Activated T-cell treated with anti-CD3 and anti-CD28 coated beads for 24 hours (primary cell): ENCODE measurements around the gene DMKN.

Experiments
- DNase-seq: peaks from one replicate; pipeline ENCODE4 v3.0.0-alpha.2; 2020; ENCODE audit warnings: low read depth

DMKN gene

GRCh38 chr19:35549879-35550523, 36.6 kb upstream of the DMKN start:
- no peak for DNase-seq

GRCh38 chr19:35549174-35549788, 35.8 kb upstream of the DMKN start:
- peak; percentile 33 for DNase-seq

- no peak for DNase-seq
Measured at GRCh38 chr19:35546532-35546931, 33.1 kb upstream of the DMKN start.

GRCh38 chr19:35545855-35546381, 32.5 kb upstream of the DMKN start:
- peak; percentile 66 for DNase-seq

GRCh38 chr19:35545001-35545854, 31.8 kb upstream of the DMKN start, which contains the start of gene TMEM147:
Gene TMEM147 (plus strand): TSS chr19:35545626. CDS start chr19:35545740, 114 bp downstream.
- peak; percentile 79 for DNase-seq

- no peak for DNase-seq
Measured at GRCh38 chr19:35544110-35544802, 30.8 kb upstream of the DMKN start.

- no peak for DNase-seq
Measured at GRCh38 chr19:35543280-35544109, 30.0 kb upstream of the DMKN start.

GRCh38 chr19:35542209-35542608, 28.8 kb upstream of the DMKN start:
- no peak for DNase-seq

- no peak for DNase-seq
Measured at GRCh38 chr19:35540356-35540927, 27.0 kb upstream of the DMKN start.

GRCh38 chr19:35539850-35540249, 26.4 kb upstream of the DMKN start:
- DNase-seq = no peak

GRCh38 chr19:35539314-35539713, 25.9 kb upstream of the DMKN start:
- no peak for DNase-seq

GRCh38 chr19:35534803-35535480, 21.5 kb upstream of the DMKN start:
- DNase-seq = no peak

GRCh38 chr19:35533822-35534392, 20.5 kb upstream of the DMKN start:
- peak; percentile 33 for DNase-seq

GRCh38 chr19:35533201-35533821, 19.9 kb upstream of the DMKN start, which contains the start of gene GAPDHS:
Gene GAPDHS (plus strand): TSS chr19:35533456. CDS start chr19:35533528, 72 bp downstream.
- no peak for DNase-seq

GRCh38 chr19:35531291-35531690, 17.8 kb upstream of the DMKN start:
- no peak for DNase-seq

- DNase-seq = no peak
Measured at GRCh38 chr19:35529241-35530218, 16.1 kb upstream of the DMKN start.

GRCh38 chr19:35528218-35529038, 15.0 kb upstream of the DMKN start, which contains the start of gene SBSN:
Gene SBSN (minus strand): TSS chr19:35528311. CDS start chr19:35528281, 30 bp downstream.
- DNase-seq = no peak
